AML-193 (cell line): ENCODE measurements around the gene LGALS1.

ENCODE experiments used
- DNase-seq, 2 experiments: peaks; one replicate each; lab custom pipeline; 2025; lab: John Stamatoyannopoulos, UW

Gene LGALS1

DNA sequence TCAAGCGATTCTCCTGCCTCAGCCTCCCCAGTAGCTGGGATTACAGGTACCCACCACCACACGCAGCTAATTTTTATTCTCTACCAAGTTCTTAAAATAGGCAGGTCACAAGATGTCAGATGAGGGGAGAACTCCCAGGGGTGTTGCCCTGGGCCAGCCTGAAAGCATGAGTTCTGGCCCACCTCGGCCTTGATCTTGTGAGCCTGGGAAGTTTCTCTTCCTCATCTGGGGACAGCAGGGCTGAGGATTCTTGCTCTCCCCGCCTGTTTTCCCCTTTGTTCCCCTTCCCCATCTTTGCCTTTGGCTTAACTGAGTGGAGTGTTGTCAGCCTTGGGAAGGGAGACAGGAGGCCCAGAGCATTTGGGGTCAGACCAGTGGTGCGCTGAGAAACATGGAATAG is 13.4 kb upstream of the LGALS1 start:
- no peak for DNase-seq

DNA sequence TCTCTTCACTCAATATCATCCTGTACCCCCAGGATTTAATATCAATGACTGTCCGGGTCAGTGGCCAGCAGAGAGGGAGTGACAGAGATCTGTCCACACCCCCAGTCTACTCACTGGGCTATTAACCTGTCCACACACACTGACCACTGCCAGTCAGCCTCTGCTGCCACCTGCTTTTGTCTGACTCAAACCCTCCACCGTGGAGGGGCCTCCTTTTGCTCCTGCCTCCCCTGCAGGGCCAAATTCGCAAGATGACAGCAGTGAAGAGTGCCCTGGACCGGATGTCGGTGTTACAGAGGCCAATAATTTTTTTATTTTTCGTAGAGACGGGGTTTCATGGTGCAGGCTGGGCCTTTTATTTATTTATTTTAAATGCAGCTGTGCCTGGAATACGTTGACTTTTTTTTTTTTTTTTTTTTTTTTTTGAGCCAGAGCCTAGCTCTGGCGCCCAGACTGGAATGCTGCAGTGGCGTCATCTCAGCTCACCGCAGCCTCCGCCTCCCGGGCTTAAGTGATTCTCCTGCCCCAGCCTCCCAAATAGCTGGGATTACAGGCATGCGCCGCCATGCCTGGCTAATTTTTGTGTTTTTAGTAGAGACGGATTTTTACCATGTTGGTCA is 11.8 kb upstream of the LGALS1 start:
- no peak for DNase-seq

DNA sequence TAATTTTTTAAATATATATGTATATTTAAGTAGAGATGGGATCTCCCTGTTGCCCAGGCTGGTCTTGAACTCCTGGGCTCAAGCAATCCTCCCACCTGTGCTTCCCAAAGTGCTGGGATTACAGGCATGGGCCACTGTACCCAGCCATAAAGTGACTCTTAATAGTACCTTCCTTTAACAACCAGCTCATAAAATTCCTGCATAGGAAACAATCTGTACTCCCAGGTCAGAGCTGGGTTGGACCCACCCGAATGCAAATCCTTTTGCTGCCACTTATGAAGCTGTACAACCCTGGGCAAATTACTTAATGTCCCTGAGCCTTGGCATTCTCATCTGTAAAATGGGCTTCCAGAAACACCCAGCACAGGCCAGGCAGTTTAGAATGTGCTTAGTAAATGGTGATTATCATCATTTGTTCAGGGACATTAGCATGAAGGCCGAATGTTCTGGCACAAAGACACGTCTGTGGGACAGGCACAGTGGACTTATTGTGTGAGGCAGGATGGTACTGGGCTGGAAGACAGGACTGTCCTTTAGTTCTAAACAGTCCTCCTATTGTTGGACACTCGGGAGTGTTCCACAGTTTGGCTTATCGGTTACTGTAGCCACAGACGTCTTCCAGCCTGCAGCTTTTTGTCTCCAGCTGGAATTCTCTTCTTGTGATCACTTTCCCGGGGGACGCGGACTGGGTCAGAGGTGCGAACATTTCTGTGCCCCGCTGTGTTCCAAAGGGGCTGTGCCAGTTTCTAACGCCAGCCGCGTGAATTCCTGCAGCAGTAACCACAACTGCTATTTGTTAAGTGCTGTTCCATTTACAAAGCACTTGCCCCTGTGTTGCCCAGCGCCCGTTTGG is 11.0 kb upstream of the LGALS1 start:
- DNase-seq = no peak

DNA sequence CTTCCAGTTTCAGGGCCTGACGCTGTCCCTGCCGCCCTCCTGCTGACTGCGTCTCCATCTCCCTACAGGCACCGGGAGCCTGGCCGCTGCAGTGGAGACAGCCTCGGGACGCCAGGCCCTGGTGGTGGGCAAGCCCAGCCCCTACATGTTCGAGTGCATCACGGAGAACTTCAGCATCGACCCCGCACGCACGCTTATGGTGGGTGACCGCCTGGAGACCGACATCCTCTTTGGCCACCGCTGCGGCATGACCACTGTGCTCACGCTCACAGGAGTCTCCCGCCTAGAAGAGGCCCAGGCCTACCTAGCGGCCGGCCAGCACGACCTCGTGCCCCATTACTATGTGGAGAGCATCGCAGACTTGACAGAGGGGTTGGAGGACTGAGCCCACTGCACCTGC is 9.9 kb upstream of the LGALS1 start:
- DNase-seq = no peak

DNA sequence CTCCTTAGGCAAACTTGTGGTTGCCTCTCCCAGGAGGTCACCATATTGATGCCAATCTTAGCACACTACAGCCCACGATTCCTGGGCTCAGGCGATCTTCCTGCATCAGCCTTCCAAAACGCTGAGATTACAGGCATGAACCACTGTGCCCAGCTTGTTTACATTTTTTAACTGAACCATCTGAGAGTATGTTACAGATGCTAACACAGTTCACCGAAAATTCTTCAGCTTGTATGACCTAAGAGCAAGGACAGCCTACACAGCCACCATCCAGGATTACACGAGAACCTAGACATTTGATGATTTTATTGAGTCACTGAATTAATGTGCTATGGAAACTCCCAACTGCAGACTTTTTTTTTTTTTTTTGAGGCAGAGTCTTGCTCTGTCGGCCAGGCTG is 5.8 kb upstream of the LGALS1 start:
- DNase-seq = no peak

DNA sequence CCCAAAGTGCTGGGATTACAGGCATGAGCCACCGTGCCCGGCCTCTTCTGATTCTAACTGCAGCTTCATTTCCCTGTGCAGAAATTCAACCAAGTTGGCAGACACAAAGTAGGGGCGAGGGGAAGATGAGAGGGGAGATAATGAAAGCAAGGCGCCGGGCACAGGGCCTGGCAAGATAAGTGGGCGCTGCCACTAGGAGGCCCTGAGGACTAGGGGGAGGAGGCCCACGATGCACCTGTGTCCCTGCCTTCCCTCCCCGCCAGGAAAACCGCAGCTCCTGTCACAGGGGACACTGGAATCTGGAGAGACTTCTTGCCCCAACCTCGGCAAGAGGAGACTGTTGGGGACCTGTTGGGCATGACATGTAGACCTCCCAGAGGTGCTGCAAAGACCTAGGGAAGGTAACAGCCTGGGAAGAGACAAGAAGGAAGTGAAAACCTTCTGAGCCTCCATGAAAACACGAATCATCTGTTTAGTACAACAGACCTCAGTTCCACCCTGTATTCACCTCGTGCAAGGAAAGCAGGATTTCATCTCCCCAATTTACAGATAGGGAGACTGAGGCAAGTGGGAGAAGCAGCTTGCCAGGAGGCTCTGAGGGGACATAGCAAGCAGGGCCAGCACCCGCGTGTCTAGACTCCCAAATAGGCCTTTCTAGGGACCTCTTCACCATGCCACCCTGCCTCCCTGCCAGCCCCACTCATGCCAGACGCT is 3.1 kb upstream of the LGALS1 start:
- DNase-seq = no peak

DNA sequence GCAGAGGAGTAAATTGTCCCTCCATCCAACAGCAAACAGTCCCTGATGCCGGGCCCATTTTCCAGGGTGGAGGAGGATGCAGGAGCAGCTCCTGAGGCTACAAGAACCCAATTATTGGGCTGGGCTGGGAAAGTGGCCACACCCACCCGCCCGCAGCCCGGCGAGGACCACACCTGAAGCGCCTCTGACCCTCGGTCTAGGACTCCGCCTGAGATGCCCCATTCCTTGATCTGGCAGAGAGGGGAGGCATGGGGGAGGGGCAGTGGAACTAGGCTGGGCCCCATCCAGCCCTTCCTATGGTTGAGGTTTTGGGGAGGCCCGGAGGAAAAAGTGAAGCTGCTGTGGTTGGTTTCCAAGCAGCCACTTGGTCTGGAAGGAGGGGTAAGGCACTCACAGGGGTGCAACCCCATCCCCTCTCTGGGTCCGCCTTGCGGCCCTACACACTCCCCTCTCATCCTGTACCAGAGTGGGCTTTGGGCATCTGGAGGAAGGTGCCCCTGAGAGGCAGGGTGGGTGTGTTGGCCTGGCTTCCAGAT is 2.4 kb upstream of the LGALS1 start:
- no peak for DNase-seq

DNA sequence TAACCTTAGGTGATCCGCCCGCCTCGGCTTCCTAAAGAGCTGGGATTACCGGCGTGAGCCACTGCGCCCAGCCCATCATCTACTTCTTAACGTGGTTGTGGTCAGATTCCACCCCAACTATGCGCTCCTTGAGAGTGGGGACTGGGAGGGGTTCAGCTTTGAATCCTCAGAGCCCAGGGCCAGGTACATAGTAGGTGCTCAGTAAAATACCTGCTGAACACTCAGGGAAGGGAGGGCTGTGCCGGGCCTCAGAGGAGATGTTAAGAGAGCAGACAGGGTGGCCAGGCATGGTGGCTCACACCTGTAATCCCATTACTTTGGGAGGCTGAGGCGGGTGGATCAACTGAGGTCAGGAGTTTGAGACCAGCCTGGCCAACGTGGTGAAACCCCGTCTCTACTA is 1.2 kb upstream of the LGALS1 start:
- no peak for DNase-seq

DNA sequence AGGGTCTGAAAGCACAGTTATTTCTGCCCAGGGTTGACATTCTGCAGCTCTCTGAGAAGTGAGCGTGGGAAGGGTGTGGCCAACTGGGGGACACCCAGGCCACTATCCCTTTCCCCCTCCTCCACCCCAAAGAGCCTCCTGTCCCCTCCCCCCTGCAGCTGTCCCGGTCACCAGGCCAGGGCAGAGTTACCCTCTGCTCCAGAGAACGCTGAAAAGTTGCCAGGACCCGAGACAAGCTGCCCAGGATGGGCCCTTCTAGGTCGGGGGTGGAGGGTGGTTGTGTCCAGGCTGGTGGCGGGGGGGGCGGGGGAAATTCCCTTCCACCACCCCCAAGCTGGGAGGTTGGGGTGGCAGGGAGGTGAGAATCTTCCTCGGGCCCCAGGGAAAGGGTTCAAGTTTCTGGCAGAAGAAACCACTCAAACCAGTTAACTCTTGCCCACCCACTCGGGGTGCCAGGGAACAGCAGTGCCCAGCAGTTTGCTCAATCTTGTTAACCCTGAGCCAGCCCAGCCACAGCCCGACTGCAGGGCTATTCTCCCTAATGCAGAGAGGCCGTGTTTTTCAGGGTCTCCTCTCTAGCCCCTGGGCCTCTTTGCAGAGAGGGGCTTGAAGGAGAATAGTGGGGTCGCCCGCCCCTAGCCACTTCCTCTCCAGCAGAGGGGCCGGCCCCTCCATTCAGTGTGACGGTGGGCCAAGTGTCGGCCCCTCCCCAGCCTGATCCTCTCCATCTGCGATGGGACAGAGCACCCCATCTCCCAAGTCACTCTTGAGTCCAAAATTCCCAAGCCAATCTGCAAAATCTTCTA is 697 bp downstream of the LGALS1 start:
- DNase-seq = peak; percentile 11 to 23

DNA sequence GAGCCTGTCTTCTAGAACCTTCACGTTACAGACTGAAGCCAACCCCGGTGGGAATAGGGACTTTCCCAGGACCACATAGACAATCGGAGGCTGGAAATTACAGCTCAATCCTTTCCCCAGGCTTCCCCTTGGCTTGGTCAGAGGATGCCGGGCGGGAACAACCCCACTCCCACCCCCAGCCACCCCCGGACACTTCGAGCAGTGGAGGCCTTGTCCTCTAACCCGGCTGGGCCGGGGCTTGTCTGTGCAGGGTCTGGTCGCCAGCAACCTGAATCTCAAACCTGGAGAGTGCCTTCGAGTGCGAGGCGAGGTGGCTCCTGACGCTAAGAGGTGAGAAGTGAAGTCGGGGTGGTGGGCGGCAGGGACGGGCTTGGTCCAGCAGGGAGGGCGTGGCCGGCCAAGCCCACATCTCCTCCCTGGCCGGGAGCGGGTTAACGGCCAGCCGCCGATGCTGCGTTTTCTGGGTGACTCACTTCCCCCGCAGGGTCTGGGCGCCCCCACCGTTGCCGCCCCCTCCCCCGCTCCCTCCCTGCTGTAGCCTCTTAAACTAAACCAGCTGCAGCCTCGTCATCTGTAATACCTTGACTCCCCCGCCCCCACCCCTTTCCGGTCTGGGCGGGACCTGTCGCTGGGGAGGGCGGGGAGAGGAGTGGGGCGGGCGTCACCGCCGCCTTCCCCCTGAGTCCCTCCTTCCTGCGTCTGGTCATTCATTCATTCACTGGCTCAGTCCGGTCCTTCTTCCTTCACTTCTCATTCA is 1.5 kb downstream of the LGALS1 start:
- DNase-seq = peak; percentile 85

DNA sequence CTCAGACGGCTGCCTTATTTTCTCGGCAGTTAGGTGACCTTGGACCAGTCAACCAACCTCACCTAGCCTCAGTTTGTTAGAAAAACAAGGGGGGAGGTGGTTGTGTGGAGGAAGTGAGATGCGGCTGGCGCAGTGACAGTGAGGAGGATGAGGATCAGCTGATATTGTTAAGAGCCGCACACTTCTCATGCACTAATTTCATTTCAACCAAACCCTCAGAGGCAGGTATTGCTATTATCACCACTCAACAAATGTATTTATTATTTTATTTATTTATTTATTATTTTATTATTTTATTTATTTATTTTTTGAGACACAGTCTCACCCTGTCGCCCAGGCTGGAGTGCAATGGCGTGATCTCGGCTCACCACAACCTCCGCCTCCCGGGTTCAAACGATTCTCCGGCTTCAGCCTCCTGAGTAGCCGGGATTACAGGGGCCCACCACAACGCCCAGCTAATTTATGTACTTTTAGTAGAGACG is 2.1 kb downstream of the LGALS1 start:
- no peak for DNase-seq

DNA sequence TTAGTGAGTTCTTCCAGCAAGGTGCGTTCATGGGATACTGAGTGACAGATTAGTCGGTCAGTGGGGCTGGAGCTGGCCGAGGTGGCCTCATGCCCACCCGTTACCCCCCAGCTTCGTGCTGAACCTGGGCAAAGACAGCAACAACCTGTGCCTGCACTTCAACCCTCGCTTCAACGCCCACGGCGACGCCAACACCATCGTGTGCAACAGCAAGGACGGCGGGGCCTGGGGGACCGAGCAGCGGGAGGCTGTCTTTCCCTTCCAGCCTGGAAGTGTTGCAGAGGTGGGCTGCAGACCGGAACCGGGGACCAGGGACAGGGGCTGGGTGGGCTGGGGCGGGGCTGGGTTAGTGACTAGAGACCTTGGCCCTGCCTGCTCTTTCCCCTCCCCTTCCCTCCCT is 2.9 kb downstream of the LGALS1 start:
- DNase-seq = no peak

DNA sequence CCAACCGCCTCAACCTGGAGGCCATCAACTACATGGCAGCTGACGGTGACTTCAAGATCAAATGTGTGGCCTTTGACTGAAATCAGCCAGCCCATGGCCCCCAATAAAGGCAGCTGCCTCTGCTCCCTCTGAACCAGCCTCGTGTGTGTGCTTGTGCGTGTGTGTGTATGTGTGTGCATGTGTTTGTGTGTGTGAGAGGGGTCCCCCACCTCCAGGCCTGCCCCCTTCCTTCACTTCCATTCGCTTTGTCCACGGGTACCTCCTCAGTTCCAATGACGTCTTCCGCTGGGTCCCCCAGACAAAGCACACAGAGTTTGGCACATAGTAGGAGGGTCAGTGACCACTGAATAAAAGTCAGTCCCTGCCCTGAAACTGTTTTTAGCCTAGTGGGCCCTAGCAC is 4.2 kb downstream of the LGALS1 start:
- DNase-seq = no peak

DNA sequence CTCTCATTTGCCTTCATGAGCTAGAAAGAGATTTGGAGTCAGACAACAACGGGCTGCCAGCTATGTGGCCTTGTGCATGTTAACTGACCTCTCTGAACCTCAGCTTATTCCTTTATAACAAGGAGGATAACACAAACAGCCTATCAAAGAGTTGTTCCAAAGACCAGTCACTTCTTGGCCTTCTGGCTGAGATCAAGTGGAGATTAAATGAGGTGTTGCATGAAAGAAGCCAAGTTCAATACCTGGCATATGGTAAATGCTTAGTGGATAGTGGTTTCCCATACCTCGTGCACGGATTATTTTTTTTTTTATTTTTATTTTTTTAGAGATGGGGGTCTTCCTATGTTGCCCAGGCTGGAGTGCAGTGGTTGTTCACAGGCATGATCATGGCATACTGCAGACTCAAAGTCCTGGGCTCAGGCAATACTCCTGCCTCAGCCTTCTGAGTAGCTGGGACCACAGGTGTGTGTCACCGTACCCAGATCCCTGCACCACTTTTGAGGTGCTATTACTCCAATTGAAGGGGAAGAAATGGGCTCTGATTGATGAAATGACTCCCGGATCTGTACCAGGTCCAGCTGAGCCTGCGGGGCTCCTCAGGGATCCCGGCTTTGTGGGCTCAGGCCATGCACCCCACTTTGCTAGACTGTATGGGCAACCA is 4.9 kb downstream of the LGALS1 start:
- no peak for DNase-seq

DNA sequence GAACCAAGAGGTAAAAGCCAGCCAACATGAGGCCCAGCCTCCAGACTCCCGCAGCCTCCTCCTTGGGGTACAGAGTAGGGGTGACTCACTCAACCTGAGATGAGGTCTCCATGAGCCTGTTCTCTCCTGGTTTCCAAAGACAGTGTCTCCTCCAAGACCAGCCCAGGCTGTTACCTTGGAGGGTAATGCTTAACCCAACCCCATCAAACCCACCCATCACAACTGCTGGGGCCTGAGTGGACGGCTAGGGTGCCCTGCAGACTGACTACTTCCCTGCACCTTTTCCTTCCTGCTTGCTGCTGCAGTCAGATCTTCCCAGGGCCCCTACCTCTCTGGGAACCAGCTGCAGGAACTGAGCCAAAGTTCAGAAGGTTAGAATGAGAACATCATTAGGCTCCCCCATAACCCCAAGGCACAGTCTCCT is 5.6 kb downstream of the LGALS1 start:
- DNase-seq = no peak

DNA sequence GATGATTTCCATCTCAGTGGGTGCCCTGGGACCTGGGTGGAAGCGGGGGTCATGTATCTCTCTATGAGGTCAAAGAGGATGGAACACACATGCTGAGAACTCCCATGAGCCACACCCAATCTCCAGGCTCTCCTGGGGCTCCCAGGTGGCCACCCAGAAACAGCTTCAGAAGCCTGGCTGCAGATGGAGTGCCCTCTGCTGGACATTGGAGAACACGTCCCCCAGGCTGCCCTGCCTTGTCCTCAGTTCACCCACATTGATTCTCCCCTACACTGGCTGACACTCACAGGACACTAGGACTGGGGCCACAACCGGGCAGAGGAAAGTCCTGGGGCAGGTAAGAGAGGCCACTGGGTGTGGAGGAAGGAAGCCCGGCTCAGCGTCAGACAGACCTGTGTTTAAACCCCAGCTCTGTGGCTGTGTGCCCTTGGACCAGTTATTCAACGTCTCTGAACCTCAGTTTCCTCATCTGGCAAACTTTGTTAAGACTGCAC is 6.2 kb downstream of the LGALS1 start:
- DNase-seq = peak; percentile 59 to 72

DNA sequence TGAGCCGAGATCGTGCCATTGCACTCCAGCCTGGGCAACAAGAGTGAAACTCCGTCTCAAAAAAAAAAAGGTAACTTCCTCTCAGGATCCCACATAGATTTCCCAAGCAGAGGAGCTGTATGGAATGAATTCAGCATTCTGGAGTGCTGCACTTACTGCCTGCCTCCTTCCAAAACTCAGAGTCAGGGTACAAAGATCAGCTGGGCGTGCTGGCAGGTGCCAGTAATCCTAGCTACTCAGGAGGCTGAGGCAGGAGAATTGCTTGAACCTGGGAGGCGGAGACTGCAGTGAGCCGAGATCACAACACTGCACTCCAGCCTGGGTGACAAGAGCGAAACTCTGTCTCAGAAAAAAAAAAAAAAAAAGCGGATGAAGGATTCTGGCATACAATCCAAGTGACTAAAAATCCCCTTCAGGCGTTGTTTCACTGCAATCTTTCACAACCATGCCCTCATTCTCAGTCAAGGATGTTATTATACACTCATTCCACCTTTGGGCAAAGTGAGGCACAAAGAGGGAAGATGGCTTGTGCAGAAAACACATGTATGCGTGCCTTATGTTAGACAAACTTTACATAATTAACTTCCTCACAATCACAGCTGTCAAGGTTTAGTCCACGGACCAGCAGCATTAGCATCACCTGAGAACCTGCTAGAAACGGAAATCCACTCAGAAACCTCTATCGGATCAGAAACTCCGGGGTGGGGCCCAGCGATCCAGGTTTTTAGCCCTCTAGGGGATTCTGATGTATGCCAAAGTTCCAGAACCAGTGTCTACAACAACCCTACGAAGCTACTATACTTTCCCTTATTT is 9.6 kb downstream of the LGALS1 start:
- no peak for DNase-seq

DNA sequence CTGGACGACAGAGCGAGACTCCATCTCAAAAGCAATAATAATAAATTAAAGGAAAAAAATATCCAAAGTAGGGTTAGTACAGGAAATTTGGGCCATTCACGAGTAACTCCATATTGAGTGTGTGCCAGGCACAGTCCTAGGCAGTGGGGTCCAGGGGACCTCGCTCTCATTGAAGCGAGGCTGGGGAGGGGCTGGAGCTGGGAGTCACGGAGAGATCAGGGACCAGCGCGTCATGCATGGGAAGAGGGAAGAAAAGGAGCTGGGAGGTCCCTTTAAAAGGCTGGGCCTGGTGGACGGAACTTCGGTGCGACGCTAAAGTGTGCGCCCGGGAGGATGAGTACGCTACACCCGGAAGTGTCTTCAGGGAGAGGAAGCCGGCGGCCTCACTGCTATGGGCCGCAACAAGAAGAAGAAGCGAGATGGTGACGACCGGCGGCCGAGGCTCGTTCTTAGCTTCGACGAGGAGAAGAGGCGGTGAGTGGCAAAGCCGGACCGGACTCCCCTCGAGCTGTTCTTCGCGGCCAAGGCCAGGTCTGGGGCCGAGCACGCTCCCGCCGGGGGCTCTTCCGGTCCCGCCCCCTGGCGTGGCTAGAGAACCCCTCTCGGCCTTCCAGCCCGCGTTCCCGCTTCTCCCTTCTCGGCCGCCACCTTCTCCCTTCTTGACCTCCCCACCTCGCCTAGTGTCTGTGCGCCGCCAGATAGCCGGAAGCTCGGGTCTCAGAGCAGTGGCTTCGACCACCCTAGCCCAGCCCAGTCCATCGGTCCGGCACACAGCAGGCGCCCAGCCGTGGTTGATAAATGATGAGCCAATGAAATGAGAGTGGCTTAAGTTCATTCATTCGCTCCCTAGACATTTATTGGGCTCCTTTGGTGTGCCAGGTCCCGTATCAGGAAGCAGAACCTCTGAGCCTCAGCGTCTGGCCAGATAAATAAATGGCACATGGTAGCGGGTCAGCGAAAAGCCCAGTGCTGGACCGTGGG is 10.9 kb downstream of the LGALS1 start, which contains the start of gene NOL12:
NOL12 (plus strand) TSS at position 342 of the 981 bp plus-strand sequence; CDS start at position 392, 50 bp downstream.
- peak; percentile 72 to 75 for DNase-seq
